ENCODE data around the gene CEACAM16.

DNA sequence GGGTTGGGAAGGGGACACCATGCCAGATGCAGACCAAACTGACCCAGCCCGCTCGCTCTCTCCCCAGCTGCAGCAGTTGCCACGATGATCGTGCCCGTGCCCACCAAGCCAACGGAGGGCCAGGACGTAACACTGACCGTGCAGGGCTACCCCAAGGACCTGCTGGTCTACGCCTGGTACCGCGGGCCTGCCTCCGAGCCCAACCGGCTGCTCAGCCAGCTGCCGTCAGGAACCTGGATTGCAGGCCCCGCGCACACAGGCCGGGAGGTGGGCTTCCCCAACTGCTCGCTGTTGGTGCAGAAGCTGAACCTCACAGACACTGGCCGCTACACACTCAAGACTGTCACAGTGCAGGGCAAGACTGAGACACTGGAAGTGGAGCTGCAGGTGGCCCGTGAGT lies 8.8 kb downstream of the CEACAM16 start:
- TF ChIP-seq POLR2AphosphoS5 (IDR thresholded peaks at IDR 0.05): no peak
- TF ChIP-seq POLR2A (IDR thresholded peaks at IDR 0.05): no peak
- TF ChIP-seq, protein P1, sequence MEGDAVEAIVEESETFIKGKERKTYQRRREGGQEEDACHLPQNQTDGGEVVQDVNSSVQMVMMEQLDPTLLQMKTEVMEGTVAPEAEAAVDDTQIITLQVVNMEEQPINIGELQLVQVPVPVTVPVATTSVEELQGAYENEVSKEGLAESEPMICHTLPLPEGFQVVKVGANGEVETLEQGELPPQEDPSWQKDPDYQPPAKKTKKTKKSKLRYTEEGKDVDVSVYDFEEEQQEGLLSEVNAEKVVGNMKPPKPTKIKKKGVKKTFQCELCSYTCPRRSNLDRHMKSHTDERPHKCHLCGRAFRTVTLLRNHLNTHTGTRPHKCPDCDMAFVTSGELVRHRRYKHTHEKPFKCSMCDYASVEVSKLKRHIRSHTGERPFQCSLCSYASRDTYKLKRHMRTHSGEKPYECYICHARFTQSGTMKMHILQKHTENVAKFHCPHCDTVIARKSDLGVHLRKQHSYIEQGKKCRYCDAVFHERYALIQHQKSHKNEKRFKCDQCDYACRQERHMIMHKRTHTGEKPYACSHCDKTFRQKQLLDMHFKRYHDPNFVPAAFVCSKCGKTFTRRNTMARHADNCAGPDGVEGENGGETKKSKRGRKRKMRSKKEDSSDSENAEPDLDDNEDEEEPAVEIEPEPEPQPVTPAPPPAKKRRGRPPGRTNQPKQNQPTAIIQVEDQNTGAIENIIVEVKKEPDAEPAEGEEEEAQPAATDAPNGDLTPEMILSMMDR (IDR thresholded peaks at IDR 0.05): no peak

All from upper lobe of left lung (tissue), 4 donors.